ENCODE results near the gene TENM4. TPM values are rescaled to one million over a fixed set of nuclear protein-coding genes. Genes with fewer than 3 reads are reported as not detected.

Gene TENM4
- total RNA-seq, 1 experiment from 2014 or later = 0.39 TPM

DNA sequence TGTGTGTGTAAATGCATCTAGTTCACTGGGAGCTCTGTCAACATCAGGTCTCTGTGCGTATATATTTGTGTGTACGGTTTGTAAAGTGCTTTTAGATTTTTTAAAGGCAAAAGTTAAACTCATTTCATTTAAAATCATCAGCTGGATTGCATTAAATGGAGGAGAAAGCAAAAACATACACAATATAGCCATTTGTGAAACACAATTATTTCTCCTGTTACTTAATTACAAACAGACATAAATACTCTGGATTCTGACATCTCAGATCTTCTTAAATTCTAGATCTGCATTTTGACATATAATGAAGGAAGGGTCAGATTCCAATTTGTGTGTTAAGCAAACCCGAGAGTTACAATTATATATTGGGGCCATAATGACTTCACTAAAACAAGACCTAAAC, 590.8 kb downstream of the TENM4 start:
- Histone ChIP-seq H3K9me3 (ENCODE audit: control insufficient read depth, insufficient read depth, low read depth, low read length) (no peaks in the 10 kb centered on the region), H3K4me3 (ENCODE audit: low read depth in 2 of 2, low read length in 2 of 2) (no peak overlapping the region), H3K27ac (ENCODE audit: low read length) (no peak overlapping the region), H3K36me3 (ENCODE audit: control insufficient read depth, insufficient read depth, low read length) (no peaks in the 10 kb centered on the region), H3K27me3 (ENCODE audit: control insufficient read depth, insufficient read depth, low read length) (peaks cover 6% of the 10 kb centered on the region), H3K4me1 (ENCODE audit: control insufficient read depth, insufficient read depth, low read length) (no peaks in the 10 kb centered on the region)
- no TSS peak for BruUV-seq (replicated peaks)
- TF ChIP-seq SIN3A (IDR thresholded peaks at IDR 0.05; ENCODE audit: borderline replicate concordance, insufficient read depth, low read depth, low read length) (no peak), POLR2AphosphoS5 (IDR thresholded peaks at IDR 0.05; ENCODE audit: low read depth, low read length) (no peak), TCF7L2 (IDR thresholded peaks at IDR 0.05; ENCODE audit: low read depth, low read length) (no peak)
- TF ChIP-seq, protein P1, sequence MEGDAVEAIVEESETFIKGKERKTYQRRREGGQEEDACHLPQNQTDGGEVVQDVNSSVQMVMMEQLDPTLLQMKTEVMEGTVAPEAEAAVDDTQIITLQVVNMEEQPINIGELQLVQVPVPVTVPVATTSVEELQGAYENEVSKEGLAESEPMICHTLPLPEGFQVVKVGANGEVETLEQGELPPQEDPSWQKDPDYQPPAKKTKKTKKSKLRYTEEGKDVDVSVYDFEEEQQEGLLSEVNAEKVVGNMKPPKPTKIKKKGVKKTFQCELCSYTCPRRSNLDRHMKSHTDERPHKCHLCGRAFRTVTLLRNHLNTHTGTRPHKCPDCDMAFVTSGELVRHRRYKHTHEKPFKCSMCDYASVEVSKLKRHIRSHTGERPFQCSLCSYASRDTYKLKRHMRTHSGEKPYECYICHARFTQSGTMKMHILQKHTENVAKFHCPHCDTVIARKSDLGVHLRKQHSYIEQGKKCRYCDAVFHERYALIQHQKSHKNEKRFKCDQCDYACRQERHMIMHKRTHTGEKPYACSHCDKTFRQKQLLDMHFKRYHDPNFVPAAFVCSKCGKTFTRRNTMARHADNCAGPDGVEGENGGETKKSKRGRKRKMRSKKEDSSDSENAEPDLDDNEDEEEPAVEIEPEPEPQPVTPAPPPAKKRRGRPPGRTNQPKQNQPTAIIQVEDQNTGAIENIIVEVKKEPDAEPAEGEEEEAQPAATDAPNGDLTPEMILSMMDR (IDR thresholded peaks at IDR 0.05) = no peak
- TF ChIP-seq, protein P2, sequence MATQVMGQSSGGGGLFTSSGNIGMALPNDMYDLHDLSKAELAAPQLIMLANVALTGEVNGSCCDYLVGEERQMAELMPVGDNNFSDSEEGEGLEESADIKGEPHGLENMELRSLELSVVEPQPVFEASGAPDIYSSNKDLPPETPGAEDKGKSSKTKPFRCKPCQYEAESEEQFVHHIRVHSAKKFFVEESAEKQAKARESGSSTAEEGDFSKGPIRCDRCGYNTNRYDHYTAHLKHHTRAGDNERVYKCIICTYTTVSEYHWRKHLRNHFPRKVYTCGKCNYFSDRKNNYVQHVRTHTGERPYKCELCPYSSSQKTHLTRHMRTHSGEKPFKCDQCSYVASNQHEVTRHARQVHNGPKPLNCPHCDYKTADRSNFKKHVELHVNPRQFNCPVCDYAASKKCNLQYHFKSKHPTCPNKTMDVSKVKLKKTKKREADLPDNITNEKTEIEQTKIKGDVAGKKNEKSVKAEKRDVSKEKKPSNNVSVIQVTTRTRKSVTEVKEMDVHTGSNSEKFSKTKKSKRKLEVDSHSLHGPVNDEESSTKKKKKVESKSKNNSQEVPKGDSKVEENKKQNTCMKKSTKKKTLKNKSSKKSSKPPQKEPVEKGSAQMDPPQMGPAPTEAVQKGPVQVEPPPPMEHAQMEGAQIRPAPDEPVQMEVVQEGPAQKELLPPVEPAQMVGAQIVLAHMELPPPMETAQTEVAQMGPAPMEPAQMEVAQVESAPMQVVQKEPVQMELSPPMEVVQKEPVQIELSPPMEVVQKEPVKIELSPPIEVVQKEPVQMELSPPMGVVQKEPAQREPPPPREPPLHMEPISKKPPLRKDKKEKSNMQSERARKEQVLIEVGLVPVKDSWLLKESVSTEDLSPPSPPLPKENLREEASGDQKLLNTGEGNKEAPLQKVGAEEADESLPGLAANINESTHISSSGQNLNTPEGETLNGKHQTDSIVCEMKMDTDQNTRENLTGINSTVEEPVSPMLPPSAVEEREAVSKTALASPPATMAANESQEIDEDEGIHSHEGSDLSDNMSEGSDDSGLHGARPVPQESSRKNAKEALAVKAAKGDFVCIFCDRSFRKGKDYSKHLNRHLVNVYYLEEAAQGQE (IDR thresholded peaks at IDR 0.05; ENCODE audit: insufficient read depth in 1 of 2, low read depth in 2 of 2, low read length in 1 of 2) = no peak
- intact Hi-C loops (cut with micrococcal nuclease; ENCODE audit: unreplicated experiment) (no loop called here), in situ Hi-C loops (cut with HindIII; ENCODE audit: low pct_unique_long_range_greater_than_20kb, low sequenced_read_pairs) (no loop called here)
- DNase-seq (ENCODE audit: low read depth, low spot score) (no peak), ATAC-seq (no peak)
- ChIA-PET POLR2A (no interaction called here), CTCF (no interaction called here)

DNA sequence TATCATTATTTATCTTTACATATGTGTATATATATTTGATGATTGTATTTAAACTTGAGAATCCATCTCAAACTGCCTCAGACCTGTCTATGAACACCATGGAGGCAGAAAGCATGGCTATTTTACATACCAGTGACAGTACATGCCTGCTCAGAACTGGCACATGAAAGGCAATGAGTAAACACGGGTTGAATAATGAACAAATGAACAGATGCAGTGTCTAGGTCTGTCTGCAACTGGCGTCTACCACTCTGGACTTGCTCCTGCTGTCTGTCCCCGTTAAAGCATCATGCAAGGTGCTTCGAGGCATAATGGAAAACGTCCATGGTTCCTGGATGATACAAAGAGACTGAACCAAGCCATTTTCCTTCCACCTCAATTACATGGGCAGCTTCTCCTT, 594.6 kb downstream of the TENM4 start:
- CTCF ChIA-PET = no interaction called here

More for the DNA sequence above, 594.6 kb downstream of the TENM4 start:
- in situ Hi-C loops (cut with HindIII; ENCODE audit: low pct_unique_long_range_greater_than_20kb, low sequenced_read_pairs) = no loop called here
- intact Hi-C loops (cut with micrococcal nuclease; ENCODE audit: unreplicated experiment) = no loop called here
- BruUV-seq (replicated peaks) = no TSS peak
- Histone ChIP-seq H3K27ac (ENCODE audit: low read length) (no peak overlapping the region), H3K4me3 (ENCODE audit: low read depth in 2 of 2, low read length in 2 of 2) (no peak overlapping the region), H3K9me3 (ENCODE audit: control insufficient read depth, insufficient read depth, low read depth, low read length) (no peaks in the 10 kb centered on the region), H3K4me1 (ENCODE audit: control insufficient read depth, insufficient read depth, low read length) (no peaks in the 10 kb centered on the region), H3K36me3 (ENCODE audit: control insufficient read depth, insufficient read depth, low read length) (no peaks in the 10 kb centered on the region), H3K27me3 (ENCODE audit: control insufficient read depth, insufficient read depth, low read length) (peaks cover 6% of the 10 kb centered on the region)
- ATAC-seq (no peak), DNase-seq (ENCODE audit: low read depth, low spot score) (no peak)
- no peak for TF ChIP-seq TCF7L2 (IDR thresholded peaks at IDR 0.05; ENCODE audit: low read depth, low read length)
- TF ChIP-seq, protein P1 (IDR thresholded peaks at IDR 0.05) = no peak
- TF ChIP-seq, protein P2 (IDR thresholded peaks at IDR 0.05; ENCODE audit: insufficient read depth in 1 of 2, low read depth in 2 of 2, low read length in 1 of 2) = no peak
- TF ChIP-seq POLR2AphosphoS5 (IDR thresholded peaks at IDR 0.05; ENCODE audit: low read depth, low read length) = no peak
- no peak for TF ChIP-seq SIN3A (IDR thresholded peaks at IDR 0.05; ENCODE audit: borderline replicate concordance, insufficient read depth, low read depth, low read length)
- POLR2A ChIA-PET = no interaction called here
